Sciatic nerve (tissue), 2 donors: ENCODE measurements around the gene KRT14. TPM values are rescaled to one million over a fixed set of nuclear protein-coding genes. Genes with fewer than 3 reads are reported as not detected.
"Not testable (repeated sequence)": the region's sequence is repeated elsewhere in the genome, so short reads cannot be mapped to it uniquely, and the experiment has no call there.

Experiments used
- ATAC-seq: fragments of 200-7000 bp; cut with Tn5 transposase; one replicate; pipeline ENCODE4 v1.9.1; 2020; ENCODE audit warnings: mild to moderate bottlenecking, moderate library complexity
- DNase-seq: peaks from one replicate; pipeline ENCODE4 v3.0.0-alpha.2; 2020; ENCODE audit warnings: low spot score
- intact Hi-C: fragments of 100-400 bp; cut with DNase I; formaldehyde crosslinking; loops from one replicate; pipeline ENCODE4 v1.14.2; 2022
- total RNA-seq: library from RNA; stranded (reverse); fragmentation: NEBNext Ultra II Directional; extraction: Animal tissue kit (Norgen Biotek cat#: 25700); gene quantifications from one replicate; pipeline ENCODE4 v1.2.1, GENCODE V29; 2021
- donor health status: DM: no; HTN: no; CAD: no.
- donor health status: DM: no; HTN: no; CAD: no.

The KRT14 gene
- 82.1 TPM for total RNA-seq

DNA sequence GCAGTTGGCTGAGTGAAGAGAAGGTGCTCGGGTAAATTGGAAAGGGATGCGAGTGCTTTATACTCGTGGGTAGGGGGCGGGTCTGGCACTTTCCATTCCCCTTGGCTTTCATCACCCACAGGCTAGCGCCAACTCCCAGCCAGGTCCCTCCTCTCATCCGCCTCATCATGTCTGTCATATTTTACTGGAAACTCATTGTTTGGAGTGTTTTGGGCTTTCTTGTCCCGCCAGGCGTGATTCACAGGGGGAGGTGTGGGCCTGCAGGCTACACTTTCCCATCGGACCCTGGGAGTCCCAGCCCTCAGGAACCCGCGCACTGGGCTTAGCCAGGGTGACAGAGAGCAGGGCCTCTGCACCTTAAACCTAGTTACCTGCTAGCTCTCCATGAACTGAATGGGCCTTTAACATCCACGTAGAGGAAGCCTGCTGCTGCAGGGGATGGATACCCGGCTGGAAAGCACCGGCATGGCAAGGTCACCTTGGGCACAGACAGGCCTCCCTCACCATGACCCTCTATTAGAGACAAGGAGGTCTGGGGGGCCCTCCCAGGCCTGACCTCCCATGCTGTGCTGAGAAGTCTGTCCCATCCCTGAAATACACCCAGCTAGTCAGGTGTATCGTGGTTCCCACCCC lies at the start of gene KRT14:
Gene KRT14, minus strand, starts transcription at position 33 of the 633 bp plus-strand sequence. CDS start 61 bp downstream, outside the sequence.
- intact Hi-C loops, result no loop called here
- no peak for DNase-seq
- ATAC-seq, result no peak

DNA sequence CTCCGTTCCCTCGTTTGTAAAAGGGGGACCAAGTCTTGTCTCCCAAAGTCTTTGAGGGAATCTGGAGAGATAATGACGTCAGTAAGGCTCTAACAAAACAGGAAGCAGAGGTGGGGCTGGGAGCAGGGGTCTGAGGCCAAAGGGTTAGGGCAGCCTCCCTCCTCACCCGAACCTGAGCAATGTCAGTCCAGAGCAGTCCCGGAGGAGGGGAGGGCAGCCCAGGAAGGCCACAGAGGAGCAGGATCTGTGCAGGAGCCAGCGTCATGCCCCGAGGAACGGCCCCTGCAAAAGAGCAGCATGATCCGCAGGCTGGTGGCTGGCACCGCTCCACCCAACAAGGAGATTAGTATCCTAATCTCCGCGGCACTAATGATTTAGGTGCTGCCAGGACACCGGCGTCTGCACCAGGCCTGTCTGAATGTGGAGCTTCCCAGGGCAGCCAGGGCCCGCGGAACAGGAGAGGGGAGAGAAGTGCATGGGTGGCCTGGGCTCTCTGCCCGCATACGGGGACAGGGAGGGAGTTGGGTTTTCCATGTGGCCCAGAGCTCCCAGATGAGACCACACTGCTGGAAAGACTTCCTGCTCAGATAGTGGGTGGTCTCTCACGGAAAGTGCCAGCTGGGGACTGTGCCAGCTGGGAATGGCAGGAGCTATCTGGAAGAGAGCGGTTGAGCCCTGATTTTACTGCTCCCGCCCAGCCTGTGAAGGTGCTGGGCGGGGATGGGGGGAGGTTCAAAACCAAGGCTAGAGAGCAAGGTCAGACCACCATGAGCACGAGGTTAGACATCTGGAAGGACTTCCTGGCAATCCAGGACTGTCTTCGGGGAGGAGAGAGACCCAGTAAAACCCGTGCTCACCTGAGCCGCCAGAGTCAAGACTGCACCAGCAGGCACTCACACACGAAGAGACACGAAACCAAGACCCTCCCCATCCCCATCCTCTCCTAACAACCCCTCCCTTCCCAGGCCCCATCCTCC lies 48.7 kb upstream of the KRT14 start:
- ATAC-seq (peak; percentile 81), DNase-seq (peak; percentile 76)
- intact Hi-C loops, result no loop called here

DNA sequence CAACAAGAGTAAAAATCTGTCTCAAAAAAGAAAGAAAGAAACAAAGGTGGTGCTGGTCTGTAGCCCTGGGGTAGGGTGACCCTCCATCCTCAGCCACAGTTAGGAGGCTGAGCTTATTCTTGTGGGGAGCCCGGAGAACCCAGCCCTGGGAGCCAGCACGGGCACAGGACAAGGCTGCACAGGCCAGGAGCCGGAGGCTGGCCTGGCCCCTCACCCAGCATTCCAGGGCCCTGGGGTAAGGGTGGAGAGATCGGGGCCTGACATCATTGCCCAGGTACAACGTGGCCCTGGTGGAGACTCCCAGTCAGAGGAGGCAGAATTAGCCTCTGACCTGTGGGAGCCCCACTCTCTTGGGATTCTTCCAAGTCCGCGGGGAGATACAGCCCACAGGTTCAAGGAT lies 47.9 kb upstream of the KRT14 start:
- intact Hi-C loops, result no loop called here
- DNase-seq (no peak), ATAC-seq (peak; percentile 33)

DNA sequence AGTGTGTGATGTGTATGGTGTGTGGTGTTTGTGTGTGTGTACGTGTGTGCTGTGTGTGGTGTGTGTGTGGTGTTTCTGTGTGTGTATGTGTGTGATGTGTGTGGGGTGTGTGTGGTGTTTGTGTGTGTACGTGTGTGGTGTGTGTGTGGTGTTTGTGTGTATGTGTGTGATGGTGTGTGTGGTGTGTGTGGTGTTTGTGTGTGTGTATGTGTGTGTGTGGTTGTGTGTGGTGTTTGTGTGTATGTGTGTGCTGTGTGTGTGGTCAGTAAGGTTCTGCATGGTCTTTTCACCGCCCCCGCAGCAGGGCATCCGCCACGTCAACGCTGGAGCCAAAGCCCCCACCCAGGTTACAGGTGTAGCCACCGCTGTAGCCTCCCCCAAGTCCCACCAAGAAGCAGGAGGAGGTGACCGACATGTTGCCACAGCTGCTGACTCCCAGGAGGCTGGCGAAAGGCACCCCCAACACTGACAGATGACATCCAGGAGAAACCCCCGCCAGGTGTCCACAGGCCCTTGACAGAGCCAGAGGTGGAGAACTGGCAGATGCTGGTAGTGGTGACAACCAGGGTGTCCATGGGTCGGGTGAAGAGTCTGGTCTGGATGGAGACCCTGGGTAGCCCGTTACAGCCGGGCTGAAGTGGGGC lies 47.0 kb upstream of the KRT14 start:
- intact Hi-C loops, result no loop called here

DNA sequence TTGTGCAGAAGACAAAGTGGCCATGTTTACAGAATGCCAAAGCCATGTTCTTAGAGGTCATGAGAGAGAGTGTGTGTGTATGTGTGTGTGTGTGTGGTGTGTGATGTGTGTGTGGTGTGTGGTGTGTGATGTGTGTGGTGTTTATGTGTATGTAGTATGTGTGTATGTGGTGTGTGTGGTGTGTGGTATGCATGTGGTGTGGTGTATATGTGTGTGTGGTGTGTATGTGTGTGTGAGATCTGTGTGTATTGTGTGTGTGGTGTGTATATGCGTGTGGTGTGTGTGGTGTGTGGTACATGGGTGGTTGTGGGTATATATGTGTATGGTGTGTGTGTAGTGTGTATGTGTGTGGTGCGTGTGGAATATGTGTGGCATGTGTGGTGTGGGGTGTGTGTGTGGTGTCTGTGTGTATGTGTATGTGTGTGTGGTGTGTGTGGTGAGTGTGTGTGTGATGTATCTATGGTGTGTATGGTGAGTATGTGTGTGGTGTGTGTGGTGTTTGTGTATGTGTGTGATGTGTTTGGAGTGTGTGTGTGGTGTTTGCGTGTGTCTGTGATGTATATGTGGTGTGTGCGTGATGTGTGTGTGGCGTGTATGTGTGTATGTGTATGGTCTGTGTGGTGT lies 45.9 kb upstream of the KRT14 start:
- intact Hi-C loops, result no loop called here
- no peak for ATAC-seq

More for the DNA sequence above, 47.0 kb upstream of the KRT14 start:
- ATAC-seq, result no peak
- DNase-seq, result no peak

DNA sequence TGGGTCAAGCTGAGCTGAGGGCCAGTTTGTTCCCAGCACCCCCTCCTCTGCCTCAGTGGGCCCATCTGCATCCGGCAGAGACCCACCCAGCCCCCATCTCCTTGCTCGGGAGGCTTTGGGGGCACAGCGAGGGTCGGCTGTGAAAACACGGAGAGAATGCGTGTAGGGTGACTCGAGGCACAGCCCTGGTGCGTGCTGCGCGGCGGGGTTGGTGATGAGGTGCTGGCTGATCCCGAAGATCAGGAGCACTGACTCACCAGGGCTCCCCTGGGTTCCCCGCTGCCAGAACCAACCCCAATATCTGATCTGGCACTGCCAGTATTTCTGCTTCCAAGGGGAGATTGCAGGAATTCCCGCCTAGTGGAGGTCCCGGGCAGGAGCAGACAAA lies 45.2 kb upstream of the KRT14 start:
- DNase-seq (no peak), ATAC-seq (no peak)
- intact Hi-C loops, result no loop called here

More for the DNA sequence above, 45.9 kb upstream of the KRT14 start:
- no peak for DNase-seq

DNA sequence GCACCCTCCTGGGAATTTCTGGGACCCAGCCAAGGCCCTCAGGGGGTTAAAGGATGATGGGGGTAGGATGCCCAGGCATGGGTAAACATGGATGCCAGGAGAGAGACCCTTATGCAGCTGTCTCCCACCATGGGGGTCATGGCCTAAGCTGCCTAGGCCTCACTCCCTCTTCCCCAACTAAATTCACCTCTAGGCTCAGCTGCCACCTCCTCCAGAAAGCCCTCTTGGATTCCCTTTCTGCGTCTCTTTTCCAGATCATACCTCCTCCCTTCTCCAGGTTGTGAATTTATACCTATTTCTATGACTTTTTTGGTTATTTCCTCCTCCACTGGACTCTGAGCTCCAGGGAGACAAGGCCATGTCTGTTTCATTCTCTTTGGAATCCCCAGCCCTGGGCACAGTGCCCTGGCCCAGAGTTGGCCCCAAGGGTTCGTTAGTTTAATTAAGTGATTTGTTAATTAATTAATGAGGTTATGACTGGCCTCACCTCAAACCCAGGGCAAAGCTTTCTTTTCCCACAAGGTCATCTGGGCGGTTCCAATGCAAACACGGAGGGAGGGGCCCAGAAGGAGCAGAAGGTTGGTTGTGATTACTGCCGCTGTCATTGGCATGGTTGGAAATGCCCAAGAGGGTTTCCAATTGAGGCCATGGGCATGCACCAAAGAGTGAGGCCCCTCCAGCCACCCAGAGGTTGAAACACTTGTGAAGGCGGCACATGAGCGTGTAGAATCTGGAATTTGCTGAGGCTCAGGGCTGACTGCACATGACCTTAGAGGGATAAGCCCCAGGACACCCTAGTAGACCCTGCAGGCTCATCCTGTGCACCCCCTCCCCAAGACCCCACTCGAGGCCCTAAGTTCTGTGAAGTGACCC lies 44.6 kb upstream of the KRT14 start:
- DNase-seq, result no peak
- intact Hi-C loops, result no loop called here
- no peak for ATAC-seq

DNA sequence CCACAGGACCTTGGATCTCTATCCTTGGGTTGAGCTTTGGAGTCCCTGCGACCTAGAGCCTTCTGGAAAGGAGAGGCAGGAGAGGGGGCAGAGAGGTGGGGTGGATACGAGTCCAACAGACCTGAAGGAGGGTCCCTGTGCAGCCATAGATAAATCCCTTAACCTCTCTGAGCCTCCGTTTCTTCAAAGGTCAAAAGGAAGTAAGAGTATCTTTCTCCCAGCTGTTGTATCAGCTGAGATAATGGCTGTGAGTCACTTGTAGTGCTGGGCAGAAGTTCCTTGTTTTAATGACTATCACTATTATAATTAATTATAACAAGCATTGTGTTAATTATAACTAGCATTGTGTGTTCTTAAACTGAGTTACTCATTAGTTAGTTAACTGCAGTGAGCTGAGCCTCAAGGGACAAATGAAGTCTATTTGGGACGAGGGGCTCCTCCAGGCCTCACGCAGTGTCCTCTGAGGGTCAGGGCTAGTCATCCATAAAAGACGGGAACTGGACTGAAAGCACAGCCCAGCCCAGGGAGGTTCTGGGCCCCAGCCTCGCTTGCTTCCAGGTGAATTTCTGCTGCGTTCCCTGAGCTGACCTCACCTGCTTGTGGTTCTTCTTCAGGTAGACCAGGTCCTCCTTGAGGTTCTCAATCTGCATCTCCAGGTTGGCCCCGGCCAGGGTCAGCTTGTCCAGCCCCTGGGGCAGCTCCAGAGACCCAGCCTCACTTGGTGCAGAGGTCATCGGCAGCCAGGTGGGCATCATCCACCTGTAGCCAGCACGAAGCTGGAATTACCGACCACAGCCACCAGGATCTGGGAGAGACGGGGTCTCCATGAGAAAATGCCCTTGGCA lies 43.4 kb upstream of the KRT14 start:
- DNase-seq (no peak), ATAC-seq (no peak)
- intact Hi-C loops, result no loop called here

DNA sequence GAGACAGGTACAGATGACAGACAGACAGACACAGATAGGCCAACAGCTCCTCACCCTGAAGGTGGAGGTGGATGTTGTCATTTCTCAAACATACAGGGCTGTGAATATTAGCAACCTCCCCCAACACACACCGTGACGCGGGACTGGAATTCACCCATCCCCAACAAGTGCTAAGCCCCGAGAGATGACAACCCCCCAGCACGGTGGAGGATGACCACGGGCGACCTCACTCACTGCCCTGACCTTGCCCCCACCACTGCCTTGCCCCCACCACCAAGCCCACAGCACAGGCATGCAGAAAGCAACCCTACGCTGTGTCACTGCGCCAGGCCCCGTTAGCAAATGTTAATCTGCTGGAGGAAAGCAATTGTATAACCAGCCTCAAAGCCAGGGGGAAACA lies 42.6 kb upstream of the KRT14 start:
- ATAC-seq (no peak), DNase-seq (no peak)
- intact Hi-C loops, result no loop called here

DNA sequence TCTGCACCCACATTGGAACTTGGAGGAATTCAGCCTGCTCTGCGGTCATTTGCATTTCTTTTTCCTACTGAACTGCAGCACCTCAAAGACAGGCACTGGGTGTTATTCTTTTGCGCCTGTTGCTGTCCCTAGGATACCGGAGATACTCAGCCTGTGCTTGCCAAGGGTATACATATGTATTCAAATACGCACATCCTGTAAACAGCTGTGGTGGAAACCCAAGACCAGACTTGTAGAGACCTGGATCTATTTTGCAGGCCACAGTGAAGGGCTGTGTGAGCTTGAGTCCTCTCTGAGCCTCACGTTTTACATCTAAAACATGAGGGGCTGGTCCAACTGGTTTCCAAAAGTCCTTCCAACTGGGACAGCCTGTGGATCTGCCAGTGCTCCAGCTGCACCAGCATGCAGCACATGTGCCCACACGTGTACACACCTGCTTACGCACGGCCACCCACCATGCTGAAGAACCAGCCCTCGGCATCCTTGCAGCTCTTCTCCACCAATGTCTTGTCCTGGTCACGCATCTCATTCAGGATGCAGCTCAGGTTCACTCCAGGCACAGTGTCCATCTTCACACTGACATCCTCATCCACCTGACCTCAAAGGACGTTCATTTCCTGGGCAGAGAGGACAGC lies 42.0 kb upstream of the KRT14 start:
- intact Hi-C loops, DNase-seq, ATAC-seq: not testable (repeated sequence)

DNA sequence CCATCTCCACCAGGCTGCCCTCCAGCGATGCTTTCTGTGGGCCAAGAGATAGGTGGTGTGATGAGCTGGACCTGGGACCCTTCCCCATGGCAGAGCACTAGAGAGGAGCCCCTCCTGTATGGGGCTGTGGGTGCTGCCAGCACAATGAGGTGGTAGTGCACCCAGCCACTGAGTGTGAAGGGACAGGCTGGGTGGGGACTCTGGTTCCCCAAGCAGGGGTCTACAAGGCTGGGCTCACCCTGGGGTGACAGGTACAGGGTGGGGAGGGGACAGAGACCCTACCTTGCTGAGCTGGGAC lies 41.3 kb upstream of the KRT14 start:
- intact Hi-C loops, DNase-seq: not testable (repeated sequence)

DNA sequence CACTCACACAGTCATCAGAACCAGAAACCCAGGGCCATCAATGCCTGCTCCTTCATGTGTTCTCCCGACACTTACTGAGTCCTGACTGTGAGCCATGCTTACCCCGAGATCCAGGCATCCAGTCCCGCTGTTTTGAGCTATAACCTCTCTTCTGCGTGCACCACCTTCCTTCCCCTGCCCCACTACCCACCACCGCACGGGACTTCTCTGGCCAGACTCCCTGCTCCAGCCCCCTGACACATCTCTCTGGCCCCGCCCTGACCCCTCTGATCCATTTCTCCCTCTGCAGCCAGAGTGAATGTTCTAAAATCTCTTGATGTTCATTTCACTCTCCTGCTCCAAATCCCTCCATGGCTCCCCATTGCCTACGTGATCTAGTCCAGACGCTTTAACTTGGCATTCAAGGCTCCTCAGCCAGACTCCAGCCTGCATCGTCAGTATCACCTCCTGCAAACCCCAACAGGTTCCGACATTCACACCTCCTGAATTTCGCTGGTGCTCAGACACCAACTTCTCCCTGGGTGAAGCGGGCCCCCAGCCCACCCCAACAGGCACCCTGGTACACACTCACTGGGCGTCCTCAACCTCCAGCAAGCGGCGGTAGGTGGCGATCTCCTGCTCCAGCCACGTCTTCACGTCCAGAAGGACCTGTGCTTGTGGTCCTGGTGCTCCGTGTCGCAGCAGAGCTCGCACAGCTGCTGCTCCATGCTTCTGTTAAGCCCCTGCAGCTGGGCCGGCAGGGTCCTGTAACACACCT lies 40.8 kb upstream of the KRT14 start:
- no peak for DNase-seq
- no peak for ATAC-seq
- intact Hi-C loops, result no loop called here

More for the DNA sequence above, 41.3 kb upstream of the KRT14 start:
- ATAC-seq, result not testable (repeated sequence)

DNA sequence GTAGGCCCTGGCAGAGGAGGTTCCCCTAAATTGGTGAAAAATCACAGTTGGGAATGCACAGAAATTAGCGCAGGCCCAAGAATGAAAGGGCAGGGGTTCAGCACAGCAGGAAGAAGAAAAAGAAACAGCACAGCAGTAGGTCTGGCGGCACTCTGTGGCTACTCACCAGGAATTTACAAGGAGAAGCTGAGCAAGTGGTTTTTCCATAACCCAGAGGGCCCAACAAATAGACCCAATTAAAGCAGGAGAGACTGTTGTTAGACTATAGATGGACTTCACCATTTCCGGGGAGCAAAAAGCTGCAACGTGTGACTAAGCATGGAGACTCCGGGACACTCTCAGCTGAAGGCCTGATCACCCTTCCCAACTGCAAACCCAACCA lies 40.2 kb upstream of the KRT14 start:
- intact Hi-C loops, DNase-seq, ATAC-seq: not testable (repeated sequence)

DNA sequence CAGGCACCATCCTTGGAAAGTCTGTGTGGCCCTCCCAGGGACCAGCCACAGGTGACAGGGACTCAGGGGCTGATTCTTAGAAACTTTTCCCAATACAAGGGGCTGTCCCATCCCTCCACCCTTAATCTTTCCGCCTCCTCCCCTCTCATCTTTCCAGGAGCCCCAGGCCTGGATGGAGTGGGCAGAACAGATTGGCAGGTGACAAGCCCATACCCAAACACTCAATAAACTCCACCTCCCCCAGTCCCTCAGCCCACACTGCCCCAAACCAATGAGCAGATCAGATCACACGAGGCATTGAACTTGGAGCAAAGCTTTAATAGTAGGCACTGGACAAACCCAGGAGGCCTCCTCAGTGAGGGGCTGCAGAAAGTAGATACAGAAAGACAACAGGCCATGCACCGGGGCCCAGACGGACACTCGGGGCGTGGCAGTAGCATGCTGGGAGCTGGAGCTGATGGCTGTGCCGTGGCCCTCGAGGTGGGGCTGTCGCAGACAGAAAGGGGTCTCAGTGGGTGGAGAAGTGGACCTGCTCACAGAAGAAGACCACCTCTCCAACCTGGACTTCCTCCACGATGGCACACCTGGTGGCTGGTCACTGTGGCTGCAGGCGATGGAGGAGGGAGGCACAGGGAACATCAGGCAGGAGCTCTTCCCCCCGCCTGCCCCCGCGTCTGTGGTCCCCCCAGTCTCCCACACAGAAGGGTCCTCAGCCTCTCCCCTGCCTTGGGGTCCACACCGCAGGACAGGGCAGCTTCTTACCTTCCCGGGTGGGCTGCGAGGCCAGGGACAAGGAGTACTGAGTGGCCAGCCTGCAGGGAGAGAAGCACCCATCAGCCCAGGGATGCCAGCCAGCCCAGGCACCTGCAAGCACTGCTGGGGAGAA lies 39.6 kb upstream of the KRT14 start:
- ATAC-seq, DNase-seq, intact Hi-C loops: not testable (repeated sequence)

DNA sequence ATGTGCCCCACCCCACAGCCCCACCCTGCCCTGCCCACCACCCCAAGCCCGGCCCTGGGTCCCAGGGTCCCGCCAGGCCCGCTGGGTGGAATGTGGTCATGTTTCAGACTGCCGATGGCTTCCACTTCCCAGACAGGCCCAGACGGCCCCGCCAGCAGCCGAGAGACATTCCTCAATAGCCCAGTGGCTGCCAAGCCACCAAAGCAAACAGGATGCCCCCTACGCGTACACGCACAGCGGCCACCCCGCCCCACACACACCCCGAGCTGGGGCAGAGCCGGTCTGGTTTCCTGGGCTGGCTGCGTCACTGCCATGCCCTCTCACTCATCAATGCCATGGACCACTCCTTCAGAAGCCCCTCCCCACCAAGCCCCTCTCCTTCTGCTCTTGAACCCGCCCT lies 38.9 kb upstream of the KRT14 start:
- no peak for DNase-seq
- intact Hi-C loops, result no loop called here
- no peak for ATAC-seq
